Measurements from ENCODE around the gene PID1.

DNA sequence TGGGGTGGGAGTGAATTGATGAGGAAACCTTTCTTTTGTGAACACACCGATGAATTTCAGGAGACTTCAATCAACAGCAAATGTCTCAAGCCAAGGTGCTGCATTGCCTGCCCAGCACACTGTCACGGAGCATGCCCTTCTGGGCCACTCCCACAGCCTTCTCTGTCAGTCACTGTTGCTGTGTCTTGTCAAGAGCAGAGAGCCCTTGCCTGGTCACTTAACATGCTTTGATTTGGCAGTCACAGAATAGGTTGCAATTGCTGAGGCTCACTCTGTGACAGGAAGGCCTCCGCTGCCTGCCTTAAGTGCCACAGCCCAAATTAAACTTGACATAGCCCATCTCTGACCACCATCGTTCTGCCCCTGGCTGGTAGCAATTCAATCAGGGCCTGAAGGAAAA is 225.4 kb downstream of the PID1 start:
- TF ChIP-seq POLR2A (IDR thresholded peaks at IDR 0.05) (no peak), POLR2AphosphoS5 (IDR thresholded peaks at IDR 0.05) (no peak), EP300 (IDR thresholded peaks at IDR 0.05) (no peak)
- TF ChIP-seq, protein P1, sequence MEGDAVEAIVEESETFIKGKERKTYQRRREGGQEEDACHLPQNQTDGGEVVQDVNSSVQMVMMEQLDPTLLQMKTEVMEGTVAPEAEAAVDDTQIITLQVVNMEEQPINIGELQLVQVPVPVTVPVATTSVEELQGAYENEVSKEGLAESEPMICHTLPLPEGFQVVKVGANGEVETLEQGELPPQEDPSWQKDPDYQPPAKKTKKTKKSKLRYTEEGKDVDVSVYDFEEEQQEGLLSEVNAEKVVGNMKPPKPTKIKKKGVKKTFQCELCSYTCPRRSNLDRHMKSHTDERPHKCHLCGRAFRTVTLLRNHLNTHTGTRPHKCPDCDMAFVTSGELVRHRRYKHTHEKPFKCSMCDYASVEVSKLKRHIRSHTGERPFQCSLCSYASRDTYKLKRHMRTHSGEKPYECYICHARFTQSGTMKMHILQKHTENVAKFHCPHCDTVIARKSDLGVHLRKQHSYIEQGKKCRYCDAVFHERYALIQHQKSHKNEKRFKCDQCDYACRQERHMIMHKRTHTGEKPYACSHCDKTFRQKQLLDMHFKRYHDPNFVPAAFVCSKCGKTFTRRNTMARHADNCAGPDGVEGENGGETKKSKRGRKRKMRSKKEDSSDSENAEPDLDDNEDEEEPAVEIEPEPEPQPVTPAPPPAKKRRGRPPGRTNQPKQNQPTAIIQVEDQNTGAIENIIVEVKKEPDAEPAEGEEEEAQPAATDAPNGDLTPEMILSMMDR (IDR thresholded peaks at IDR 0.05): no peak

Data from sigmoid colon (tissue), 4 donors.